Activated CD8-positive, alpha-beta memory T cell treated with anti-CD3 and anti-CD28 coated beads for 48 hours (primary cell): ENCODE measurements around the gene TXNDC5.

Experiments
- DNase-seq, 3 experiments: peaks; one replicate each; pipeline ENCODE4 v3.0.0-alpha.2; 2020; ENCODE audit warnings: low read depth in 2 of 3, low spot score in 2 of 3

The TXNDC5 gene

DNA sequence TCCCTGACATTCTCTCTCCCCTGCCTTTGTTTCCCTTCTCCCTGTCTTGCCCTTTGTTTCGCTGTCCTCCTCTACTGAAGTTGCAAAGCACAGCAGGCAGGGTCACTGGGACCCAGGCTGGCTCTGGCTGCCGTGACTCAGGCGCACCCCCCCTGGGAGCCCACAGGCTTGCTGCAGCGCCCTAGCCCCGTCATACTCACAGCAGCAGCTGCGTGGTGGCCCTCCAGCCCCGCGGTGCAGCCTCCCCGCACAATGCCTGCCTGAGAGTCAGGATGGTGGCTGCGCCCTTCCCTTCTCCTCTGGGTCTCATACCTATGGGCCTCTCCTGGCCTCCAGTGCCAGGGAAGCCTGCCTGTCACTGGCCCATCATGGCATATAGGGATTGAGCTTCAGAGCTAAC, 41.7 kb downstream of the TXNDC5 start:
- no peak for DNase-seq

GRCh38 chr6:7866526-7866925, 44.1 kb downstream of the TXNDC5 start:
- DNase-seq = no peak

DNA sequence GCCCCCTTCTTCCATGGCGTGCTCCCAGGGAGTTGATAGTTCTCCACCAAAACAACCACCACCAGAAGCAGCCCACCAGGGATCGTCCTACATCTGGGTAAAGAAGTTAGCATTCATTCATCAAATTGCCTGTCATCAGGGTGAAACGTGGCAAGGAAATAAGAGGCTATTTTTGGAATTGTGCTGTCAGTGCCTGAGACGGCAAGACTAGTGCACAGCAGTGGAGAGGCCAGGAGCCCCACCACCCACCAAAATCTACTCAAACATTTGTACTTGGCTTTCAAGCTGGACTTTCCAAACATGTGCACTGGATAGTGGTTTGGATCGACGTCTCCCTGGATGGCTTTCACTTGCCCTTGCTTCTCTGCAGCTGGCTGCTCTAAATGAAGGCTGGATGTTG, 44.8 kb downstream of the TXNDC5 start:
- DNase-seq = no peak

- no peak for DNase-seq
Observed at GRCh38 chr6:7859591-7859990, 51.0 kb downstream of the TXNDC5 start.

GRCh38 chr6:7851780-7852179, 58.8 kb downstream of the TXNDC5 start:
- no peak for DNase-seq

- no peak for DNase-seq
Observed at GRCh38 chr6:7848229-7848628, 62.4 kb downstream of the TXNDC5 start.

- no peak for DNase-seq
Observed at GRCh38 chr6:7846966-7847818, 63.4 kb downstream of the TXNDC5 start.

DNA sequence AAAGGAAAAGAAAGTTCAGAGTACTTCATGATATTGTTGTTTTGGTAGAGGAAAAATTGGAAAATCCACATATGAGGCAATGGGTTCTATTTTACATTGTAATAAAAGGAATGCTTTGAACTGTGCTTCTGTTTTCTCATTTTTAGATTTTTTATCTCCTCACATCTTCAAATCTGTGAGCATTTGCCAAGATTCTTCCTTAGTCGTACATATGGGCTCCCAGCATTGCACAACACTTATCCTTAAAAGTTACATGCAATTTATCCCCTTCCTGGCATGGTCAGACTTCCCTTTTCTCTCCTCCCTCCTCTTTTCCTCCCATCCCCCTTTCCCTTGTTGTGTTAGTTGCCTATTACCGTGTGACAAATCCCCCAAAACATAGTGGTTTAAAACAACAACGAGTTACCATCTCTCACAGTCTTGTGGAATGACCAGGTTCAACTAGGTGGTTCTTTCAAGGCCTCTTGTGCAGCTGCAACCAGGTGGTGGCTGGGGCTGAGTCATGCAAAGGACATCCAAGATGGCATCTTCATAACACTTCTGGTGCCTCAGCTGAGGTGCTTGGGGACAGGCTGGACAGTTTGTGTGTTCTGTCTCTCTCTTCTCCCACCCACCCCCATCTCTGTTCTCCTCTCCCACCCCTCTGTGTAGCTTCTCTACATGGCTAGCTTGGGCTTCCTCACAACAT, 68.7 kb downstream of the TXNDC5 start:
- DNase-seq = no peak

DNA sequence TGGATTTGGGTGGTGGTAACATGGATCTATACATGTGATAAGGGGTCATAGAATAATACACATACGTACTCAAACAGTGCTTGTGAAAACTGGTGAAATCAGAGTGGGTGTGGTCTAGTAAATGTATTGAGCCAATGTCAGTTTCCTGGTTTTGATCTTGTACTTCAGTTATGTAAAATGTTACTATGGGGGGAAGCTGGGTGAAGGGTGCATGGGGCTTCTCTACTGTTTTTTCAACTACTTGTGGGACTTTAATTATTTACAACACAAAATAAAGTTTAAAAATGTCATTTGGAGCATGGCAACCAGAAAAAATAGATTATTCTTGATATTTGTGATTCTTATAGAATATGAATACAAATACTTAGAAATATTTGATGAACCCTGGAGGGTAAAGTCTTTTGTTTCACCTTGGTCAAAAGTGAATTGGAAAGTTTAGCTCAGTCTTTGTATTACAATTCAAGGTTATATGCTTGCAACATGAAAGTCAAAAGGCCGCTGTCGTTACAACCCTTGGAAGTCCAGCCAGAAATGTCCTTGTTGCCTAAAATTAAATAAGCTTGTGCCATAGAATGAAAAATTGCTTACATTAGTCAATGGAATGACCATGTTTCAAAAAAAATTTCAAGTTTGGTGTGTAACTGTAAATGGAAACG, 74.1 kb downstream of the TXNDC5 start:
- DNase-seq = no peak

GRCh38 chr6:7833751-7834070, 76.9 kb downstream of the TXNDC5 start:
- no peak for DNase-seq

GRCh38 chr6:7832904-7833750, 77.5 kb downstream of the TXNDC5 start:
- DNase-seq = no peak
